ENCODE measurements around the gene RBM43. TPM values are rescaled to one million over a fixed set of nuclear protein-coding genes. Genes with fewer than 3 reads are reported as not detected.

Gene RBM43
- total and polyA plus RNA-seq, 4 donors = 1.6 to 4.9 (median 2.7) TPM

- no peaks in the 10 kb centered on the region for H3K27me3 ChIP-seq (ENCODE audit: control insufficient read depth in 4 of 4, insufficient read depth in 4 of 4, low read length in 3 of 4)
- H3K9ac ChIP-seq (ENCODE audit: low read depth in 1 of 2, low read length in 2 of 2) = no peak overlapping the region
- no peak for DNase-seq (ENCODE audit: low spot score)
- 96% methylated on average over 1 of the region's 1 CpG for WGBS
- no peaks in the 10 kb centered on the region for H3K4me1 ChIP-seq (ENCODE audit: control insufficient read depth in 4 of 4, insufficient read depth in 4 of 4, low read length in 3 of 4)
- H3K27ac ChIP-seq (ENCODE audit: low read depth in 1 of 2, low read length in 2 of 2) = no peak overlapping the region
- no peaks in the 10 kb centered on the region for H3K9me3 ChIP-seq (ENCODE audit: control insufficient read depth in 4 of 4, low read length in 3 of 4)
- H3K4me3 ChIP-seq (ENCODE audit: low read depth in 1 of 3, low read length in 3 of 3) = no peak overlapping the region
- no peak for TF ChIP-seq NR2F2 (IDR thresholded peaks at IDR 0.05)
- TF ChIP-seq, protein P1, sequence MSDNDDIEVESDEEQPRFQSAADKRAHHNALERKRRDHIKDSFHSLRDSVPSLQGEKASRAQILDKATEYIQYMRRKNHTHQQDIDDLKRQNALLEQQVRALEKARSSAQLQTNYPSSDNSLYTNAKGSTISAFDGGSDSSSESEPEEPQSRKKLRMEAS (IDR thresholded peaks at IDR 0.05) = no peak
- TF ChIP-seq FOXA1 (IDR thresholded peaks at IDR 0.05) = no peak
- TF ChIP-seq ATF3 (IDR thresholded peaks at IDR 0.05) = no peak
- TF ChIP-seq FOXA2 (IDR thresholded peaks at IDR 0.05) = no peak
- TF ChIP-seq TAF1 (conservative IDR thresholded peaks at IDR 0.05) = no peak
- peaks cover 4 to 59% (median 51%) of the 10 kb centered on the region in 4 donors for H3K36me3 ChIP-seq (ENCODE audit: control insufficient read depth in 4 of 4, insufficient read depth in 3 of 4, low read depth in 1 of 4, low read length in 3 of 4)
Measured at GRCh38 chr2:151277067-151277466, 15.4 kb upstream of the RBM43 start.

DNA sequence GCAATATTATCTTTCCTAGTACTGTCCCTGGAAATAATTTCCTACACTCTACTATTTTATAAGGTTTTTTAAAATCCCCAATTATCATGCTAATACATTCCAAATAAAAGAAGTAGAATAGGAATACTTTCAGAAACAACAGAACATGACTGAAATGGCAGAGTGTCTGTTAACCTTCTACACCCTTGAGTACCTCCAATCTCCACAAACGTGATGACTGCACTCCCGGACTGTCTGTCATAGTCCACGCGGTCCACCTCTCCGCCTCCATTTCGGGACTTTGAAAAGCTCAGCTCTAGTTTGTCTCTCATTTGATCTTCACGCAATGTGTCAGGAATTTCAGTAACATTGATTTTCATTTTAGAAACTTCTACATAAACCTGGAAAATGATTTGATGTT, 13.6 kb upstream of the RBM43 start:
- Histone ChIP-seq H3K4me3 (ENCODE audit: low read depth in 1 of 3, low read length in 3 of 3) (no peak overlapping the region), H3K9me3 (ENCODE audit: control insufficient read depth in 4 of 4, low read length in 3 of 4) (no peaks in the 10 kb centered on the region), H3K27me3 (ENCODE audit: control insufficient read depth in 4 of 4, insufficient read depth in 4 of 4, low read length in 3 of 4) (no peaks in the 10 kb centered on the region), H3K4me1 (ENCODE audit: control insufficient read depth in 4 of 4, insufficient read depth in 4 of 4, low read length in 3 of 4) (no peaks in the 10 kb centered on the region), H3K9ac (ENCODE audit: low read depth in 1 of 2, low read length in 2 of 2) (no peak overlapping the region), H3K27ac (ENCODE audit: low read depth in 1 of 2, low read length in 2 of 2) (no peak overlapping the region), H3K36me3 (ENCODE audit: control insufficient read depth in 4 of 4, insufficient read depth in 3 of 4, low read depth in 1 of 4, low read length in 3 of 4) (peaks cover 4 to 61% (median 50%) of the 10 kb centered on the region in 4 donors)
- no peak for DNase-seq (ENCODE audit: low spot score)
- 94% methylated on average over 7 of the region's 7 CpGs for WGBS
- TF ChIP-seq FOXA1 (IDR thresholded peaks at IDR 0.05) = no peak

DNA sequence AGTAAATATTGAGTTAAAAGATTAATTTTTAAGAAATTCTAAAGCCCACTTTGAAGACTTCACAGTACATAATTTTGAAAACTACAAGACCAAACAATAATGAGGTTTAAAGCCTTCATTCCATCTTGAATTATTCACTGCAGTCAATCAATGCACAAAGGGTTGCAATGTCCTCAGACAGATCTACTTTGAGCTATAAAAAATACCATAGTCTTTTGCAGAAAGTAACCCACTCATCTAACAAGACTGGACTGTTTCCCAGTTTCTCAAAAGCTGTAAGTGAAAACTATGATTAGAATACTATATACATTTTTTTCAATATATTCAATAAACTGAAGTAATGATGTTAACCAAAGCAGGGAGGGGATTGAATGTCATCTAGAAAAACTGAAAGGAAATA, 10.2 kb upstream of the RBM43 start:
- peaks cover 4 to 45% (median 32%) of the 10 kb centered on the region in 4 donors for H3K36me3 ChIP-seq (ENCODE audit: control insufficient read depth in 4 of 4, insufficient read depth in 3 of 4, low read depth in 1 of 4, low read length in 3 of 4)
- H3K9me3 ChIP-seq (ENCODE audit: control insufficient read depth in 4 of 4, low read length in 3 of 4) = no peaks in the 10 kb centered on the region
- no peak overlapping the region for H3K4me3 ChIP-seq (ENCODE audit: low read depth in 1 of 3, low read length in 3 of 3)
- no peak overlapping the region for H3K9ac ChIP-seq (ENCODE audit: low read depth in 1 of 2, low read length in 2 of 2)
- no peak overlapping the region for H3K27ac ChIP-seq (ENCODE audit: low read depth in 1 of 2, low read length in 2 of 2)
- H3K4me1 ChIP-seq (ENCODE audit: control insufficient read depth in 4 of 4, insufficient read depth in 4 of 4, low read length in 3 of 4) = no peaks in the 10 kb centered on the region
- TF ChIP-seq GABPA (IDR thresholded peaks at IDR 0.05 in 1 of 2, conservative IDR thresholded peaks at IDR 0.05 in 1 of 2) (no peak), CTCF (IDR thresholded peaks at IDR 0.05; ENCODE audit: low read depth, low read length, missing input control) (no peak), RXRA (IDR thresholded peaks at IDR 0.05) (no peak), JUND (IDR thresholded peaks at IDR 0.05) (no peak), FOXA2 (IDR thresholded peaks at IDR 0.05) (no peak), RAD21 (IDR thresholded peaks at IDR 0.05) (no peak), FOXA1 (IDR thresholded peaks at IDR 0.05) (no peak), SP1 (IDR thresholded peaks at IDR 0.05) (no peak)
- TF ChIP-seq, protein P2, sequence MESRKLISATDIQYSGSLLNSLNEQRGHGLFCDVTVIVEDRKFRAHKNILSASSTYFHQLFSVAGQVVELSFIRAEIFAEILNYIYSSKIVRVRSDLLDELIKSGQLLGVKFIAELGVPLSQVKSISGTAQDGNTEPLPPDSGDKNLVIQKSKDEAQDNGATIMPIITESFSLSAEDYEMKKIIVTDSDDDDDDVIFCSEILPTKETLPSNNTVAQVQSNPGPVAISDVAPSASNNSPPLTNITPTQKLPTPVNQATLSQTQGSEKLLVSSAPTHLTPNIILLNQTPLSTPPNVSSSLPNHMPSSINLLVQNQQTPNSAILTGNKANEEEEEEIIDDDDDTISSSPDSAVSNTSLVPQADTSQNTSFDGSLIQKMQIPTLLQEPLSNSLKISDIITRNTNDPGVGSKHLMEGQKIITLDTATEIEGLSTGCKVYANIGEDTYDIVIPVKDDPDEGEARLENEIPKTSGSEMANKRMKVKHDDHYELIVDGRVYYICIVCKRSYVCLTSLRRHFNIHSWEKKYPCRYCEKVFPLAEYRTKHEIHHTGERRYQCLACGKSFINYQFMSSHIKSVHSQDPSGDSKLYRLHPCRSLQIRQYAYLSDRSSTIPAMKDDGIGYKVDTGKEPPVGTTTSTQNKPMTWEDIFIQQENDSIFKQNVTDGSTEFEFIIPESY (IDR thresholded peaks at IDR 0.05) = no peak
- TF ChIP-seq, protein P1 (IDR thresholded peaks at IDR 0.05) = no peak
- H3K27me3 ChIP-seq (ENCODE audit: control insufficient read depth in 4 of 4, insufficient read depth in 4 of 4, low read length in 3 of 4) = no peaks in the 10 kb centered on the region
- DNase-seq (ENCODE audit: low spot score) = no peak

Data from liver (tissue), 9 donors.